Measurements from ENCODE around the gene STXBP5L.
"Not testable (repeated sequence)": the region's sequence is repeated elsewhere in the genome, so short reads cannot be mapped to it uniquely, and the experiment has no call there.

STXBP5L gene

GRCh38 chr3:121231872-121232271, 323.9 kb downstream of the STXBP5L start:
- no peak for DNase-seq (ENCODE audit: low spot score)

- no peak for DNase-seq (ENCODE audit: low spot score)
Observed at GRCh38 chr3:121232309-121233225, 324.6 kb downstream of the STXBP5L start.

- no peak for DNase-seq (ENCODE audit: low spot score)
Observed at GRCh38 chr3:121243208-121243607, 335.2 kb downstream of the STXBP5L start.

GRCh38 chr3:121252676-121253075, 344.7 kb downstream of the STXBP5L start:
- peak; percentile 9 for DNase-seq (ENCODE audit: low spot score)

DNA sequence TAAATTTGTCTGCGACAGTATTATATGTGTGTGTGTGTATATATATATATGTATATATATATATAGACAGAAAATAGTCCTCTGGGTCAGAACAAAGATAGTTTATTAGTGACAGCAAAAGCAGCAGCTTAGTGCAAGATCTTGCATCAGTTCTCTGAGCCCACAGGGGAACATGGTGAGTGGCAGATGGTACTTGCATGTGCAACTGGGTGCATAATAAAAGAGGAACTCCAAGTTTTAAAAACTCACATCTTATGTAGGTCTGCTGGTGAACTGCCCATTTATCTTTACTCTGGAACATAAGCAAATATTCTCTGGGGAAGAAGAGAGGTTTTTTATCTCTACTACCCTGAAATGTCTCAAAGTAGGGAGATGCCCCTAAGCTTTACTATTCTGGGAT, 361.4 kb downstream of the STXBP5L start:
- no peak for DNase-seq (ENCODE audit: low spot score)

GRCh38 chr3:121274411-121274810, 366.4 kb downstream of the STXBP5L start:
- no peak for DNase-seq (ENCODE audit: low spot score)

GRCh38 chr3:121295452-121295851, 387.4 kb downstream of the STXBP5L start:
- DNase-seq (ENCODE audit: low spot score), result no peak

- no peak for DNase-seq (ENCODE audit: low spot score)
Observed at GRCh38 chr3:121295979-121296378, 388.0 kb downstream of the STXBP5L start.

DNA sequence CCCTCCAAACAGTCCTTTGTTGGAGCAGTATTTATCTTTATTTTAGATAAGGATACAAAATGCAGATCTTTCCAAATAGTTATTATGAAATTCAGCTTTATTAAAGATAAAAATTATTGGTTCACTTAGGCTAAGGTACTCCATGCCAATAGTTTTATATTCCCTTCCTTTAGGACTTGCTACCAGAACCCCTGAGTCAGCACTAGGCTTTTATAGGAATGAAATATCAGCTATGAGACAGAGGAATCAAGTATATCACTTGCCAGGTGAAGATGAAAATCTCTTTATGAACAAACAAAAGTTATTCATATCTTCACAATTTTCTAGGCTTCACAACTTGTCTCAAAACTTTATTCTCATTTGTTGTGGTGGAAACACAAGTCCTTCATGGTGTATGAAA, 416.3 kb downstream of the STXBP5L start:
- DNase-seq (ENCODE audit: low spot score), result no peak

DNA sequence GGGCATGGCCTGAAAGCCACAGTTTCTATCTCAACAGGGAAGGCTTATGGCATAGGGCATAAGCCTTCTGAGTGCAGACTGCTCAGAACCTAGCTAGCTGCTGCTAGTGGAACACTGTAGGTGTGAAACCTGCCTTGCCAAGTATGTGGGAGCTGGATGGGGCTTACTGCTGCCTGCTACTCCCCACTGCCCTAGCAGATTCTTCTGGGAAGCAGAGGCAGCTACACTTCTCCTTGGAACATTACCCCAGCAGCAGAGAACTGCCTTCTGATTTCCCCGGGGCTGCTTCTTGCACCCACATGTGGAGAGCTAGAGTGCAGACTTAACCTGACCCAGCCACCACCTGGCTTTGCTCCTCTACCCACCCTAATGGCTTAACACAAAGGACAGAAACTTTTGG, 422.1 kb downstream of the STXBP5L start:
- DNase-seq (ENCODE audit: low spot score), result no peak

DNA sequence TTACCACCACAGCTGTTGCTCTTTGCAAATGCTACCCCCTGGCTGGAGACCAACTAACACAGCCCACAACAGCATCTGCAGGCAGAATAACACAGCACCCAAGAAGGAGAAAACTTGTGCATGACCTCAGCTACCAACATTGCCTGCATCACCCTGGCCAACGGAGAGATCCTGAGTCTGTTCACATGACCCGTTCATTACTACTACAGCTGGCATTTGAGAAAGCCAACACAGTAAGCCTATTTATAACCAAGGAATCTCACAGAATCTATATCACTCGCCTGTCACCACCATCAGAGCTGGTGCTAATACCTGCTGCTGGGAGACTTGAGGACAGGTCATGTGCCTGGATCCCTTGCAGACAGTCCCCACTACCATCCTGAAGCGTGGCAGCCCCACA, 422.6 kb downstream of the STXBP5L start:
- DNase-seq (ENCODE audit: low spot score), result no peak

DNA sequence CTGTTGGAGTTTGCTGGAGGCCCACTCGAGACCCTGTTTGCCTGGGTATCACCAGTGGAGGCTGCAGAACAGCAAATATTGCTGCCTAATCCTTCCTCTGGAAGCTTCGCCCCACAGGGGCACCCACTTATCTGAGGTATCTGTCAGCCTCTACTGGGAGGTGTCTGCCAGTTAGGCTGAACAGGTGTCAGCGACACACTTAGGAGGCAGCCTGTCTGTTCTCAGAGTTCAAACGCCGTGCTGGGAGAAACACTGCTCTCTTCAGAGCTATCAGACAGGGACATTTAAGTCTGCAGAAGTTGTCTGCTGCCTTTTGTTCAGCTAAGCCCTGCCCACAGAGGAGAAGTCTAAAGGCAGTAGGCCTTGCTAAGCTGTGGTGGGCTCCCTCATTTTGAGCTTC, 448.0 kb downstream of the STXBP5L start:
- DNase-seq (ENCODE audit: low spot score), result not testable (repeated sequence)

DNA sequence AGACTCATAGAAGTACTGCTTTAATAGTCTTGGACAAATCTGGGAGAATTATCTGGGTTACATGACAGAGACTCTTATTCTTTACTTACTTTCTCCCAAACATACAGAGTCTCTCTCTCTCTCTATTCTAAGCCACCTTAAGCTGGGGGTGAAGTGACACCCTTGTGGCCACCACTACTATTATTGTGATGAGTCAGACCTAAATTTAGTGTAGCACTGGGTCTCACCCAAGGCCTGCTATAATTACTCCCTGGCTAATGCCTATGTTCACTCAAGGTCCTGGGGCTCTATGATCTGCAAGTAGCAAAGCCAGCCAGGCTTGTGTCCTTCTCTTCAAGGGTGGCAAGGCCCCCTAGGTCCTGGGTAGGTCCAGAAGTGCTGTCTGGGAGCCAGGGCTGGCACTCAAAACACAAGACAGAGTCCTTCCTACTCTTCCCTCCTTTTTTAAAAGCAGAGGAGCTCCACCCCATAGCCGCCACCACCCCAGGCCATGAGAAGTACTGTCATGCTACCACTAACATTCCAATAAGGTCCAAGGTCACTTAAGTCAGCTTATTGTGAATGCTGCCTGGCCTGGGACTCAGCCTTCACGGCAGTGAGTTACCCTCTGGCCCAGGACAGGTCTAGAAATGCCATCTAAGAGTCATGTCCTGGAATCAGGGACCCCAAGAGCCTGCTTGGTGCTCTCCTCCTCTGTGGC, 454.2 kb downstream of the STXBP5L start:
- DNase-seq (ENCODE audit: low spot score), result no peak

DNA sequence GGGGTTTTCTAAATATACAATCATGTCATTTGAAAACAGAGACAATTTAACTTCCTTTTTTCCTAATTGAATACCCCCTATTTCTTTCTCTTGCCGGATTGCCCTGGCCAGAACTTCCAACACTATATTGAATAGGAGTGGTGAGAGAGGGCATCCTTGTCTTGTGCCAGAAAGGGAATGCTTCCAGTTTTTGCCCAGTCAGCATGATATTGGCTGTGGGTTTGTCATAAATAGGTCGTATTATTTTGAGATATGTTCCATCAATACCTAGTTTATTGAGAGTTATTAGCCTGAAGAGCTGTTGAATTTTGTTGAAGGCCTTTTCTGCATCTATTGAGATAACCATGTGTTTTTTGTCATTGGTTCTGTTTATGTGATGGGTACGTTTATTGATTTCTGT, 480.3 kb downstream of the STXBP5L start:
- DNase-seq (ENCODE audit: low spot score), result not testable (repeated sequence)

GRCh38 chr3:121395967-121396366, 488.0 kb downstream of the STXBP5L start:
- DNase-seq (ENCODE audit: low spot score), result not testable (repeated sequence)

GRCh38 chr3:121398051-121398450, 490.0 kb downstream of the STXBP5L start:
- DNase-seq (ENCODE audit: low spot score), result not testable (repeated sequence)

DNA sequence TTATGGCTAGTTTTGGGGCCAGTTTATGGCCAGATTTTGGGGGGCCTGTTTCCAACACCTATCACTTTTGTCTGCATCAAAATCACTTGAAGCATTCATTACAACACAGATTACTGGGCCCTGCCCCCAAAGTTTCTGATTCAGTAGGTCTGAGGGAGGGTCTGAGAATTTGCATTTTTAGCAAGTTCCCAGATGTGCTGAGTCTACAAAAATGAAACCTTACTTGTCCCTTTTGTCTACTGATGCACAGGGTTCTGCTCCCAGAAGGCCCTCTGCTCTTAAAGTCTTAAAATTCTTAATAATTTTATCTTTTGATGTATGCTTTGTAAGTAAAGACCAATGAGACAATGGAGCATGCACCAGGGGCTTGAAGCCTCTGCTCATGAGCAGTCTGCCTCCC, 491.8 kb downstream of the STXBP5L start:
- no peak for DNase-seq (ENCODE audit: low spot score)

- DNase-seq (ENCODE audit: low spot score), result no peak
Observed at GRCh38 chr3:121405631-121406030, 497.6 kb downstream of the STXBP5L start.

DNA sequence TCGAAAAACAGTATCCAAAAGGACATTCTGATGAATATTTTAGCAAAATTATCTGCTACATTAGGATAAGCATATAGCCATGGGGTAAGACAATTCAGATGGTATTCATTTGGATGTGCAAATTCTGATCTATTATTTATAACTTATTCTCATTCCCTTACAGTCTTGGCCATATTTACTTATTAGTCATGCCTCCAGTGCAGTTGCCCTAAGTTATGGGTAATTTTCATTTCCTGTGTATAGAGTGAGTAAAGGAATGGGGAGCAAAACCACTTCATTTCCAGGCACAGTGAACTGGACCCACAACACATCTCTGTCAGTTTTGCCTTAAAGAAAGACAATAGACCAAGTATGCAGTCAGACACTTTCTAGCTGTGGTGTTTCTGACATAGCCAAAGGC, 503.5 kb downstream of the STXBP5L start:
- DNase-seq (ENCODE audit: low spot score), result no peak

- DNase-seq (ENCODE audit: low spot score), result no peak
Observed at GRCh38 chr3:121414924-121415323, 506.9 kb downstream of the STXBP5L start.

DNA sequence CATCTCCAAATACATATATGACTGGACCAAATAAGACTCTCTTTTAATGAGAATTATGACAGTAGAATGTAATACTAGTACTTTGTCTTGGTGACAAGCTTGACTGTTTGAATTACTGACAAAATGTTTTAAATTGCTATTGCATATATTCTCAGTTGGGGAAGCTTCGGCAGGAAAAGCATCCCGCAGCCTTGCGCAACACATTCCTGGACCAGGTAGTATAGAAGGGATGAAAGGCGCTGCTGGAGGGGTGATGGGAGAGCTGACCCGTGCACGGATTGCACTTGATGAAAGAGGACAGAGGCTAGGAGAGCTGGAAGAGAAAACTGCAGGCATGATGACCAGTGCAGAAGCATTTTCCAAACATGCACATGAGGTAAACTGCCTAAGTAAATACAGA, 510.2 kb downstream of the STXBP5L start:
- DNase-seq (ENCODE audit: low spot score), result no peak

GRCh38 chr3:121424549-121424948, 516.5 kb downstream of the STXBP5L start:
- DNase-seq (ENCODE audit: low spot score), result no peak

GRCh38 chr3:121430664-121431215, 522.7 kb downstream of the STXBP5L start:
- no peak for DNase-seq (ENCODE audit: low spot score)
